Ascending aorta (tissue), 2 donors: ENCODE results near the gene ELAVL1. TPM values are rescaled to one million over a fixed set of nuclear protein-coding genes. Genes with fewer than 3 reads are reported as not detected.

ENCODE experiments used
- DNase-seq, 2 donors: peaks; one replicate each; pipeline ENCODE4 v3.0.0-alpha.2; 2019; ENCODE audit warnings: low spot score in 2 of 2
- H3K27ac ChIP-seq, 2 donors: fragments of 200-600 bp; sonication (generic); one replicate each; pipeline ENCODE4 v1.5.1; 2016 to 2017; ENCODE audit warnings: mild to moderate bottlenecking in 1 of 2
- H3K27me3 ChIP-seq: fragments of 200-600 bp; sonication (generic); one replicate; pipeline ENCODE4 v1.5.1; 2017
- H3K36me3 ChIP-seq, 2 donors: fragments of 200-600 bp; sonication (generic); one replicate each; pipeline ENCODE4 v1.5.1; 2016
- H3K4me1 ChIP-seq, 2 donors: fragments of 200-600 bp; sonication (generic); one replicate each; pipeline ENCODE4 v1.5.1; 2016 to 2017; ENCODE audit warnings: mild to moderate bottlenecking in 1 of 2
- H3K4me3 ChIP-seq, 2 donors: fragments of 200-600 bp; sonication (generic); one replicate each; pipeline ENCODE4 v1.5.1; 2016 to 2017; ENCODE audit warnings: mild to moderate bottlenecking in 1 of 2
- H3K9me3 ChIP-seq, 2 donors: fragments of 200-600 bp; sonication (generic); one replicate each; pipeline ENCODE4 v1.5.1; 2016
- CTCF ChIP-seq, 3 experiments: fragments of 200-600 bp in 2 of 3; fragments of 450-650 bp in 1 of 3; sonication (generic) in 2 of 3; IDR thresholded peaks; one replicate each; pipeline ENCODE4 v1.5.1; 2016 to 2019; ENCODE audit warnings: antibody characterized with exemption in 3 of 3, mild to moderate bottlenecking in 1 of 3, moderate library complexity in 1 of 3
- intact Hi-C: fragments of 100-400 bp; cut with DNase I; formaldehyde crosslinking; loops from one replicate; pipeline ENCODE4 v1.15.1; 2023
- total RNA-seq: library from RNA; depleted of rRNA; stranded (reverse); fragments of >200 nt; gene quantifications from one replicate; pipeline ENCODE4 v1.1.0, GENCODE V29; 2016

Gene ELAVL1
- total RNA-seq, 1 donor from 2014 or later, result 19.9 TPM

- no peaks in the 10 kb centered on the region for H3K27me3 ChIP-seq
- intact Hi-C loops, result no loop called here
- no peak for TF ChIP-seq CTCF (IDR thresholded peaks at IDR 0.05)
- no peak for DNase-seq
- no peak overlapping the region for H3K27ac ChIP-seq
- no peaks in the 10 kb centered on the region for H3K36me3 ChIP-seq
- no peaks in the 10 kb centered on the region for H3K9me3 ChIP-seq
- no peak overlapping the region for H3K4me3 ChIP-seq
- H3K4me1 ChIP-seq, result no peaks in the 10 kb centered on the region
These were observed 51.9 kb downstream of the ELAVL1 start for GRCh38 chr19:7953576-7953975.

GRCh38 chr19:7953060-7953459 is 52.4 kb downstream of the ELAVL1 start:
- Histone ChIP-seq H3K4me1 (no peaks in the 10 kb centered on the region), H3K36me3 (no peaks in the 10 kb centered on the region), H3K4me3 (no peak overlapping the region), H3K27ac (no peak overlapping the region), H3K27me3 (no peaks in the 10 kb centered on the region), H3K9me3 (no peaks in the 10 kb centered on the region)
- DNase-seq, result no peak
- TF ChIP-seq CTCF (IDR thresholded peaks at IDR 0.05), result no peak
- intact Hi-C loops, result no loop called here

GRCh38 chr19:7947939-7948338 is 57.5 kb downstream of the ELAVL1 start:
- Histone ChIP-seq H3K4me3 (no peak overlapping the region), H3K36me3 (no peaks in the 10 kb centered on the region), H3K27ac (no peak overlapping the region), H3K9me3 (no peaks in the 10 kb centered on the region), H3K4me1 (peaks cover 0 to under 1% of the 10 kb centered on the region in 2 donors), H3K27me3 (no peaks in the 10 kb centered on the region)
- TF ChIP-seq CTCF (IDR thresholded peaks at IDR 0.05), result no peak
- intact Hi-C loops, result no loop called here
- DNase-seq, result no peak

- peak; percentile 57 to 93 for DNase-seq
- Histone ChIP-seq H3K4me3 (peak overlapping the region; percentile 56 to 72), H3K36me3 (peaks cover 10 to 13% of the 10 kb centered on the region in 2 donors), H3K27me3 (no peaks in the 10 kb centered on the region), H3K27ac (peak overlapping the region; percentile 68 to 78), H3K9me3 (no peaks in the 10 kb centered on the region), H3K4me1 (peaks cover 0 to 13% of the 10 kb centered on the region in 2 donors)
- peak; percentile 71 to 85 (median 79) for TF ChIP-seq CTCF (IDR thresholded peaks at IDR 0.05)
- intact Hi-C loops, result loop anchor here (1.0 to 2.0 kb wide), 2 partner anchors 58 to 309 kb away; no protein-coding TSS in a partner anchor
These were observed 61.2 kb downstream of the ELAVL1 start for GRCh38 chr19:7944177-7944761.

GRCh38 chr19:7943444-7944176 is 61.8 kb downstream of the ELAVL1 start, which contains the start of gene TIMM44:
TSS of gene TIMM44 (minus strand) at chr19:7943666. CDS start at chr19:7943651, 15 bp downstream.
- TF ChIP-seq CTCF (IDR thresholded peaks at IDR 0.05), result no peak
- Histone ChIP-seq H3K9me3 (no peaks in the 10 kb centered on the region), H3K27me3 (no peaks in the 10 kb centered on the region), H3K27ac (peak within 1 kb of the TSS; percentile 91 to 93), H3K4me3 (peak within 1 kb of the TSS; percentile 58 to 81), H3K4me1 (peaks cover 0 to 13% of the 10 kb centered on the region in 2 donors), H3K36me3 (peaks cover 11 to 15% of the 10 kb centered on the region in 2 donors)
- intact Hi-C loops, result loop anchor here (1.0 to 2.0 kb wide), 5 partner anchors 14 to 309 kb away; partner anchors contain the start of genes MAP2K7 and SNAPC2
- peak; percentile 98 to 100 for DNase-seq
